B cell (primary cell): Measurements from ENCODE around the gene CHRNA7. TPM values are rescaled to one million over a fixed set of nuclear protein-coding genes. Genes with fewer than 3 reads are reported as not detected.

Source experiments
- ATAC-seq: fragments of 200-7000 bp; cut with Tn5 transposase; one replicate; pipeline ENCODE4 v1.10.0; 2021; ENCODE audit warnings: low read depth, mild to moderate bottlenecking, moderate number of reproducible peaks, moderate library complexity
- CTCF ChIA-PET: fragments of 350-600 bp; sonication (Branson Sonifier 250); formaldehyde crosslinking; loops from one replicate; lab custom pipeline; 2021; ENCODE audit warnings: antibody characterized with exemption, inconsistent platforms; lab: Charles Lee
- POLR2A ChIA-PET: fragments of 350-600 bp; sonication (Branson Sonifier 250); formaldehyde crosslinking; loops from one replicate; lab custom pipeline; 2021; ENCODE audit warnings: antibody characterized with exemption; lab: Charles Lee
- DNase-seq: peaks from one replicate; pipeline ENCODE4 v3.0.0; 2013
- H2AFZ ChIP-seq: 2 replicates; pipeline ENCODE4 v1.6.1; 2012; ENCODE audit warnings: mild to moderate bottlenecking, low read depth, low read length; ENCODE audit not compliant: insufficient read depth, poor library complexity, severe bottlenecking
- H3K27ac ChIP-seq, 2 donors: 1 replicate in 1 of 2; 2 replicates in 1 of 2; pipeline ENCODE4 v1.5.1; 2012 to 2013; ENCODE audit warnings: low read length in 2 of 2, mild to moderate bottlenecking in 2 of 2, moderate library complexity in 1 of 2
- H3K27me3 ChIP-seq, 4 experiments: fragments of 200-600 bp in 1 of 4; sonication (generic) in 1 of 4; replicated peaks in 1 of 4; 1 replicate in 2 of 4; 2 replicates in 2 of 4; pipeline versions ENCODE4 v1.6.1 to v1.7.0; 2013 to 2016; ENCODE audit warnings: low read length in 3 of 4, mild to moderate bottlenecking in 2 of 4, mixed read lengths in 1 of 4, moderate library complexity in 1 of 4; ENCODE audit not compliant: insufficient read depth in 4 of 4, control insufficient read depth in 3 of 4; ENCODE audit errors: control extremely low read depth in 1 of 4
- H3K36me3 ChIP-seq, 2 experiments: replicated peaks in 1 of 2; 1 replicate in 1 of 2; 2 replicates in 1 of 2; pipeline versions ENCODE4 v1.6.1 to v1.7.1; 2013; ENCODE audit warnings: low read length in 1 of 2; ENCODE audit not compliant: insufficient read depth in 2 of 2, control insufficient read depth in 1 of 2; ENCODE audit errors: control extremely low read depth in 1 of 2, extremely low read depth in 1 of 2
- H3K4me1 ChIP-seq, 2 donors: fragments of 200-600 bp in 1 of 2; sonication (generic) in 1 of 2; 1 replicate in 1 of 2; 2 replicates in 1 of 2; pipeline versions ENCODE4 v1.5.1 to v1.6.1; 2013 to 2017; ENCODE audit warnings: low read length in 2 of 2; ENCODE audit not compliant: control insufficient read depth in 2 of 2, insufficient read depth in 2 of 2
- H3K4me2 ChIP-seq: replicated peaks from 2 replicates; pipeline ENCODE3; 2012; ENCODE audit warnings: mild to moderate bottlenecking, low read depth, low read length; ENCODE audit not compliant: poor library complexity, severe bottlenecking
- H3K4me3 ChIP-seq, 5 experiments: fragments of 200-600 bp in 1 of 5; sonication (generic) in 1 of 5; 1 replicate in 3 of 5; 2 replicates in 2 of 5; pipeline versions ENCODE4 v1.5.1 to v1.7.0; 2011 to 2016; ENCODE audit warnings: low read length in 4 of 5, mild to moderate bottlenecking in 4 of 5, low read depth in 2 of 5, control low read depth in 1 of 5, moderate library complexity in 1 of 5; ENCODE audit not compliant: insufficient read depth in 1 of 5; ENCODE audit errors: control extremely low read depth in 1 of 5, extremely low read depth in 1 of 5
- H3K79me2 ChIP-seq: fragments of 200-600 bp; sonication (generic); one replicate; pipeline ENCODE4 v1.6.0; 2016; ENCODE audit warnings: low read length; ENCODE audit not compliant: control insufficient read depth, insufficient read depth
- H3K9ac ChIP-seq: fragments of 200-600 bp; sonication (generic); 2 replicates; pipeline ENCODE4 v1.6.1; 2017; ENCODE audit warnings: mild to moderate bottlenecking, low read length, moderate library complexity
- H3K9me3 ChIP-seq, 3 donors: one replicate each; pipeline versions ENCODE4 v1.6.1 to v1.7.1; 2013; ENCODE audit warnings: low read length in 2 of 3; ENCODE audit not compliant: control insufficient read depth in 2 of 3, insufficient read depth in 1 of 3; ENCODE audit errors: control extremely low read depth in 1 of 3
- H4K20me1 ChIP-seq: 2 replicates; pipeline ENCODE4 v1.6.0; 2012; ENCODE audit warnings: mild to moderate bottlenecking, low read length; ENCODE audit not compliant: insufficient read depth, control insufficient read depth, poor library complexity, severe bottlenecking
- H3K27ac Mint-ChIP-seq: one replicate; pipeline ENCODE4 v1.8.0; 2021; ENCODE audit warnings: mixed read lengths
- H3K27me3 Mint-ChIP-seq: one replicate; pipeline ENCODE4 v1.8.0; 2021; ENCODE audit warnings: mixed read lengths
- H3K4me1 Mint-ChIP-seq: one replicate; pipeline ENCODE4 v1.8.0; 2021; ENCODE audit warnings: mixed read lengths
- H3K4me3 Mint-ChIP-seq: one replicate; pipeline ENCODE4 v1.8.0; 2021; ENCODE audit warnings: mixed read lengths
- H3K9me3 Mint-ChIP-seq: one replicate; pipeline ENCODE4 v1.8.0; 2022; ENCODE audit warnings: mixed read lengths; ENCODE audit not compliant: insufficient read depth
- EZH2 ChIP-seq: IDR thresholded peaks from 2 replicates; pipeline ENCODE4 v1.6.1; 2012; ENCODE audit warnings: borderline replicate concordance, low read depth, mild to moderate bottlenecking, moderate library complexity, low read length; ENCODE audit not compliant: insufficient read depth, poor library complexity, severe bottlenecking
- WGBS: methylation state at CpG from one replicate; pipeline ENCODE4 v1.1.5; 2013; ENCODE audit warnings: missing lambda C conversion rate; ENCODE audit not compliant: insufficient coverage; 5-methylcytosine and 5-hydroxymethylcytosine counted together
- intact Hi-C: fragments of 100-400 bp; cut with micrococcal nuclease; formaldehyde crosslinking; loops from one replicate; pipeline ENCODE4 v1.10.0; 2022
- polyA plus RNA-seq: library from polyadenylated mRNA; depleted of rRNA; stranded (reverse); fragments of >200 nt; gene quantifications from 2 replicates; pipeline ENCODE4 v1.2.3, GENCODE V29; 2012
- total RNA-seq, 2 donors: library from RNA; stranded (reverse); fragments of 120-200 nt in 1 of 2; gene quantifications; 1 replicate in 1 of 2; 2 replicates in 1 of 2; pipeline versions ENCODE4 v1.2.3 to v1.2.4, GENCODE V29; 2013 to 2022
- TF ChIP-seq, protein P1 (sequence below): fragments of 200-600 bp; IDR thresholded peaks from one replicate; pipeline ENCODE4 v1.8.0; 2022; ENCODE audit warnings: antibody characterized with exemption, mild to moderate bottlenecking

Gene CHRNA7
- total and polyA plus RNA-seq, 2 donors (not counting 1 experiment from before 2014, with no cell fraction given), result 0.16 TPM; not detected in 1

DNA sequence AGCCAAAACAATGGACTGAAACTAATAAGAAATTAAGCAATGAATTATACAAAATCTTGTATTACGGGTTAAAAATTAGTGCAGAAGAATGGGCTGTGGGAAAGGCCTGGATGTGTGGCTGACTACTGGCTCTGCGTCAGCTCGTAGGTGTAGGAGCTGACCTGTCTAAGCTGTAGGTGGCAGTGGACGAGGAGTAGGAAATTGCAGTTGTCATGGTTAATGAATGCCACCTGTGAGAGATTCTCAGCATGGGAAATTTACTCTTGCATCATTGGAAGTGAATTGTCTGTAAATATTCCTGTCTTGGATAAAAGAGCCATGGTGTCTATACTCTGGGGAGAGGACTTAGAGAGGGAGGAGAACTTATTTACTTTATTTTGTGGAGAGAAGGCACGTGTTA is 23.4 kb downstream of the CHRNA7 start:
- Histone ChIP-seq H3K9me3 (peaks cover 0 to 2% (median 0%) of the 10 kb centered on the region in 3 donors), H3K27ac (no peak overlapping the region), H3K36me3 (no peaks in the 10 kb centered on the region), H4K20me1 (no peaks in the 10 kb centered on the region), H3K79me2 (no peaks in the 10 kb centered on the region), H3K4me2 (no peak overlapping the region), H2AFZ (no peak overlapping the region), H3K27me3 (no peaks in the 10 kb centered on the region), H3K4me3 (no peak overlapping the region), H3K9ac (no peak overlapping the region), H3K4me1 (no peaks in the 10 kb centered on the region)
- TF ChIP-seq, protein P1, sequence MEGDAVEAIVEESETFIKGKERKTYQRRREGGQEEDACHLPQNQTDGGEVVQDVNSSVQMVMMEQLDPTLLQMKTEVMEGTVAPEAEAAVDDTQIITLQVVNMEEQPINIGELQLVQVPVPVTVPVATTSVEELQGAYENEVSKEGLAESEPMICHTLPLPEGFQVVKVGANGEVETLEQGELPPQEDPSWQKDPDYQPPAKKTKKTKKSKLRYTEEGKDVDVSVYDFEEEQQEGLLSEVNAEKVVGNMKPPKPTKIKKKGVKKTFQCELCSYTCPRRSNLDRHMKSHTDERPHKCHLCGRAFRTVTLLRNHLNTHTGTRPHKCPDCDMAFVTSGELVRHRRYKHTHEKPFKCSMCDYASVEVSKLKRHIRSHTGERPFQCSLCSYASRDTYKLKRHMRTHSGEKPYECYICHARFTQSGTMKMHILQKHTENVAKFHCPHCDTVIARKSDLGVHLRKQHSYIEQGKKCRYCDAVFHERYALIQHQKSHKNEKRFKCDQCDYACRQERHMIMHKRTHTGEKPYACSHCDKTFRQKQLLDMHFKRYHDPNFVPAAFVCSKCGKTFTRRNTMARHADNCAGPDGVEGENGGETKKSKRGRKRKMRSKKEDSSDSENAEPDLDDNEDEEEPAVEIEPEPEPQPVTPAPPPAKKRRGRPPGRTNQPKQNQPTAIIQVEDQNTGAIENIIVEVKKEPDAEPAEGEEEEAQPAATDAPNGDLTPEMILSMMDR, result no peak
- no peak for TF ChIP-seq EZH2
- ChIA-PET CTCF (no interaction called here), POLR2A (no interaction called here)
- intact Hi-C loops, result no loop called here
- no peak for DNase-seq
- Mint-ChIP-seq H3K27ac (no peak overlapping the region), H3K9me3 (no peaks in the 10 kb centered on the region), H3K4me3 (no peak overlapping the region), H3K4me1 (no peaks in the 10 kb centered on the region), H3K27me3 (peaks cover 6% of the 10 kb centered on the region)
- 59% methylated on average over 4 of the region's 5 CpGs for WGBS
- ATAC-seq, result no peak

DNA sequence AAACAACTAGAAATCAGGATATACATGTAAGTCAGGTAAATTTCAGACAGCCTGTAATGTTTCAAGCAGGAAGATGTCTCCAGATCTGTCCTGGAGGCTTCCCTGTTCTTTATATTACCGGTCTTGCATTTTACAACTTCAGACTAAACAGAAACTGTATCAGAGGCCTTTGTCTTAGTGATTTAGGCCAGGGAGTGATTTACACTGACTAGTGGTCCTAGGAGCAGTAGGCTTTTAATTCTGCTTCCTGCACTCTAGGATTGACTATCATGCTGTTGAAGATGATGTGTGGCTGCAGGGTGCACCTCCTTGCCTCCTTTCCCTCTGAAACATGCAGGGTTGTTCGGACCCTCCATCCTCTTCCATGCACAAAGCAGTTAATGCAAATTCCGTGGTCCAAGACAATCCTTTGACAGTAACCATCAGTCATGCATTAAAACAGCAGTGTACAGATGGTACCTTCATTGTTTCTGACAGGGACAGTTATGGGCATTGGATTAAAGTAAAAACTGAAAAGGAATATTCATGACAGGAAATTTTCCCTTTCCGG is 27.6 kb downstream of the CHRNA7 start:
- Mint-ChIP-seq H3K9me3 (no peaks in the 10 kb centered on the region), H3K4me1 (no peaks in the 10 kb centered on the region), H3K27ac (no peak overlapping the region), H3K4me3 (no peak overlapping the region), H3K27me3 (peaks cover 10% of the 10 kb centered on the region)
- no peak for TF ChIP-seq EZH2
- Histone ChIP-seq H4K20me1 (no peaks in the 10 kb centered on the region), H3K36me3 (no peaks in the 10 kb centered on the region), H3K27me3 (no peaks in the 10 kb centered on the region), H3K4me2 (no peak overlapping the region), H3K9me3 (no peaks in the 10 kb centered on the region), H3K9ac (no peak overlapping the region), H2AFZ (no peak overlapping the region), H3K4me1 (no peaks in the 10 kb centered on the region), H3K27ac (no peak overlapping the region), H3K79me2 (no peaks in the 10 kb centered on the region), H3K4me3 (no peak overlapping the region)
- DNase-seq, result no peak
- POLR2A ChIA-PET, result no interaction called here
- intact Hi-C loops, result no loop called here
- 80% methylated on average over 1 of the region's 4 CpGs for WGBS
- no peak for ATAC-seq
- CTCF ChIA-PET, result no interaction called here
